D721Med (cell line): ENCODE results near the gene PCIF1.

Source experiments
- DNase-seq: peaks from one replicate; pipeline ENCODE4 v3.0.0; 2011; ENCODE audit warnings: low spot score; ENCODE audit not compliant: insufficient read length
- FAIRE-seq: peaks from 2 replicates; lab custom pipeline; 2011; peaks lifted over from hg19 to GRCh38; lab: Jason Lieb, UNC
- TF ChIP-seq, protein P1 (sequence below): IDR thresholded peaks from 2 replicates; pipeline ENCODE4 v1.5.1; 2012; ENCODE audit warnings: mild to moderate bottlenecking, control low read depth; ENCODE audit not compliant: insufficient read depth; ENCODE audit errors: missing control alignments

The PCIF1 gene

GRCh38 chr20:45943613-45944012 lies 9.1 kb downstream of the PCIF1 start:
- DNase-seq (no peak), FAIRE-seq (no peak)
- TF ChIP-seq, protein P1, sequence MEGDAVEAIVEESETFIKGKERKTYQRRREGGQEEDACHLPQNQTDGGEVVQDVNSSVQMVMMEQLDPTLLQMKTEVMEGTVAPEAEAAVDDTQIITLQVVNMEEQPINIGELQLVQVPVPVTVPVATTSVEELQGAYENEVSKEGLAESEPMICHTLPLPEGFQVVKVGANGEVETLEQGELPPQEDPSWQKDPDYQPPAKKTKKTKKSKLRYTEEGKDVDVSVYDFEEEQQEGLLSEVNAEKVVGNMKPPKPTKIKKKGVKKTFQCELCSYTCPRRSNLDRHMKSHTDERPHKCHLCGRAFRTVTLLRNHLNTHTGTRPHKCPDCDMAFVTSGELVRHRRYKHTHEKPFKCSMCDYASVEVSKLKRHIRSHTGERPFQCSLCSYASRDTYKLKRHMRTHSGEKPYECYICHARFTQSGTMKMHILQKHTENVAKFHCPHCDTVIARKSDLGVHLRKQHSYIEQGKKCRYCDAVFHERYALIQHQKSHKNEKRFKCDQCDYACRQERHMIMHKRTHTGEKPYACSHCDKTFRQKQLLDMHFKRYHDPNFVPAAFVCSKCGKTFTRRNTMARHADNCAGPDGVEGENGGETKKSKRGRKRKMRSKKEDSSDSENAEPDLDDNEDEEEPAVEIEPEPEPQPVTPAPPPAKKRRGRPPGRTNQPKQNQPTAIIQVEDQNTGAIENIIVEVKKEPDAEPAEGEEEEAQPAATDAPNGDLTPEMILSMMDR: no peak

DNA sequence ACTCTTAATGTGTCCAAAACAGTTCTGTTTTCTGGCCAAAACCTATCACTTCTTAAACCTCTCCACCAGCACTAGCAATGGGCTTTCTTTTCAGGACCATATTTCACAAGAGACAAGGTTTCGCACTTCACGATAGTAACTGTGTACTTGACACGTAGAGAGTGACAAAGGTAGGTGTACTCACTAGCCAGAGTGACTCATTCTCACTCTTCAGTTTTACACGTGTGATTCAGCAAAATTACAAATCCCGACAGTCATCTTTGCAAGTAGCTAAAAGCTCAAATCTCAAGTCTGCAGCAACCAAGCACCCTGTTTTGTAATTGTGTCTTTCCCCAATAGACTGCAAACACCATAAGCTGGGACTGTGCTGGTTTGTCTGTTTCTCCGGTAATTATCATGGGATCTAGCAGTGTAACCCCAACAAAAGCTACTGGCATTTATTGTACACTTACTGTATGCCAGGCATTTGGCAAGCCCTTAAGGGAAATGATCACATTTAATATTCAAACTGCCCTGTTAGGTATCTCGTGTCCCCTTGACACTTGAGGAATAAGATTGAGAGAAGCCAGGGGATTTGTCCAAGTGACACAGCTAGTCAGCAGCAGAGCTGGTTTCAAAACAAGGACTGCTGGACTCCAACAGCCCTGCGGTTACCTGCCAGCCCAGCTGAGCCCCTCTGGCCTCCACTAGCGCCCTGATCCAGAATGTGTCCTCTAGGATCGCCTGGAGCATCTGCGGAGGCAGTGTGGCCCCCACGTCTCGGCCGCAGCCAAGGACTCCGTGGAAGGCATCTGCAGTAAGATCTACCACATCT lies 9.9 kb downstream of the PCIF1 start:
- TF ChIP-seq, protein P1: no peak
- no peak for FAIRE-seq
- DNase-seq: no peak

DNA sequence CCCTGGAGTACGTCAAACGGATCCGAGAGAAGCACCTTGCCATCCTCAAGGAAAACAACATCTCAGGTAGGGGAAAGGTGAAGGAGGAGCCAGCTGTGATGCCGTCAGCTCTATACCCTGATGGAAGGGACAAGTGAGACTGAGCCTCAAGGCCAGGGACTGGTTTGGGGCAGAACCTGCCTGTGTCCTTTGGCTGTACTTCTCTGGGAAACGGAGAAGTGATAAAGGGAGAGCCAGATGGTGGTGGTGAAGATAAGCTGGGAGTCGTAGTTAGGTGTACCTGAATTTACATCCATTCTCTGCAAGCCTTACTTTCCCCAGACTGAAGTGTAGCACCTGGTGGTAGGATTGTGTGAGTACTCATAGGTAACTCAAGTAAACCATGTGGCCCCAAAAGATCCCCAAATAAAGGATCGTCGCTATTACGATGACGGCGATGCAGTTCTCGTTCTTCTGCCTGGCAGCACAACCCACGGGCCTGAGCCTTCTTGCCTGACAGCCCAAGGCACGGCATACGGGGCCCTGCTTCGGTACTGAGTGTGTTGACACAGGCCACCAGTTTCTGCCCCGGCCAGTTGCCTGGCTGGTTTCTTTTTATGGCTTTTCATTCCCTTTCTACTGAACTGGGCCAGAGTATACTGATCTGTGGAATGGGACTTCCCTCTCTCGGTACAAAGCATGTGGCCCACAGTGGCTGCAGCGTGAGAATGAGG lies 10.6 kb downstream of the PCIF1 start:
- DNase-seq (no peak), FAIRE-seq (no peak)
- TF ChIP-seq, protein P1: no peak

- DNase-seq: no peak
- no peak for FAIRE-seq
- TF ChIP-seq, protein P1: no peak
These were observed 11.2 kb downstream of the PCIF1 start for GRCh38 chr20:45945678-45946148.

GRCh38 chr20:45946149-45946970 lies 11.9 kb downstream of the PCIF1 start:
- DNase-seq (no peak), FAIRE-seq (no peak)
- TF ChIP-seq, protein P1: no peak

DNA sequence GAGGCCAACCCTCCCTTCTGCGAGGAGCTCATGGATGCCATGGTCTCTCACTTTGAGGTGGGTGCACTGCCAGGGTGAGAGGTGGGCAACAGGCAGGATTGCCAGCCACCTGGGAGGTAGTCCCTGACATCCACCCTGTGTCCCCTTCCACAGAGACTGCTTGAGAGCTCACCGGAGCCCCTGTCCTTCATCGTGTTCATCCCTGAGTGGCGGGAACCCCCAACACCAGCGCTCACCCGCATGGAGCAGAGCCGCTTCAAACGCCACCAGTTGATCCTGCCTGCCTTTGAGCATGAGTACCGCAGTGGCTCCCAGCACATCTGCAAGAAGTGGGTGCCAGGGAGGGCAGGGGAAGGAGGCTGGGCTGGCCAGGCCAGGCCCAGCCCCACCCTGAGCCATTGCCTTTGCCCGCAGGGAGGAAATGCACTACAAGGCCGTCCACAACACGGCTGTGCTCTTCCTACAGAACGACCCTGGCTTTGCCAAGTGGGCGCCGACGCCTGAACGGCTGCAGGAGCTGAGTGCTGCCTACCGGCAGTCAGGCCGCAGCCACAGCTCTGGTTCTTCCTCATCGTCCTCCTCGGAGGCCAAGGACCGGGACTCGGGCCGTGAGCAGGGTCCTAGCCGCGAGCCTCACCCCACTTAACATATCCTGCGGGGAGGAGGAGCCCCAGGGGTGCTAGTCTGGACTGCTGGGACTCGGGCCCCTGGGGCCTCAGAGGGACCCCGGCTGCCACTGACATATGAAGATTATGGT lies 12.8 kb downstream of the PCIF1 start:
- no peak for FAIRE-seq

More for the DNA sequence above, 12.8 kb downstream of the PCIF1 start:
- no peak for DNase-seq
- TF ChIP-seq, protein P1: no peak
